Embryonic facial prominence (tissue), 1 donor: ENCODE data around the gene EVI5.
"Not testable (repeated sequence)": the region's sequence is repeated elsewhere in the genome, so short reads cannot be mapped to it uniquely, and the experiment has no call there.

Experiments used
- DNase-seq: peaks from one replicate; pipeline ENCODE4 v3.0.0-alpha.2; 2016; ENCODE audit errors: extremely low spot score

The EVI5 gene

DNA sequence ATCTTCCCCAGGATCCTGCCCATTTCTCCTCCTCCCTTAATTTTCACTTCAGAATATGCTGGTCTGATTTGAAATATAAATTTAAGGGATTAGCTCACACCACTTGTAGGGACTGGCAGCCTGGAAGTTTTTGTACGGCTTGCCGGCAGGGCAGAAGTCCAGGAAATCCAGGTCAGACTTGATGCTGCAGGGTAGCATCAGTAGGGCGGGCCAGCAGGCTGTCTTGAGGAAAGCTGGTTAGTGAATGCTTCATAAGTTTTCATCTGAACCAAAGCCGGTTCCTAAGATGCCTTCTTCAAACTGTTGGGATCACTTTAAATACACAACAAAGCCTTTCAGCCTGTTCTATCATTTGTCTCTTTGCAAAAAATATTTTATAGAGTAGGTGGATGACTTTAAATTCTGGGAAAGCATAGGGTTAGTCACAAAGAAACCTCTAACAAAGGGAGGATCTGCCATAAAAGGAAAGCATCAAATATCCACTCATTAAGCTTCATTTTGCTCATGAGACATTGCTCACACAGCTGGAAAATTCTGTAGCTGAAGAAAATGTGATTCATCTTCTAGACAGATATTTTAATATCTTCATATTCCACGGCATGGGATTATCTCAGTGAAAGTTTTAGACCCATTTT, 207.5 kb downstream of the EVI5 start:
- DNase-seq, result no peak

- DNase-seq, result no peak
Measured at GRCh38 chr1:92575123-92575522, 209.8 kb downstream of the EVI5 start.

DNA sequence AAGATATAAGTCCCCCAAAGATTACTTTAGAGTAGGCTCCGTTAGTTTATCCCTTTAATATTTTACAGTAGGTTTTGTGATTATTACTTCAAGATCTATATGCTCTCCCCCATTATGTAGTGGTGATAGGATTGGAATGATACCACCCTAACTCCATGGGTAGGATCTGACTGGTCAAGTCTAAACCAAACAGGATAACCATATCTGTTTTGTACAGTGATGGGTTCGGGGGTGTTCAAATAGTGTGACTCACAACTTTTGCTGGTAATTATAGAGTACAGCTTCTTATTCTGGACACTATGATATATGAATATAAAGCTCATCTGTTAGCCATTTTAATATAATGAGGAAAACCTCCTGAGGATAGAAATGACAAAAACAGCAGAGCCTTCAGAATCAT, 212.4 kb downstream of the EVI5 start:
- DNase-seq, result no peak

DNA sequence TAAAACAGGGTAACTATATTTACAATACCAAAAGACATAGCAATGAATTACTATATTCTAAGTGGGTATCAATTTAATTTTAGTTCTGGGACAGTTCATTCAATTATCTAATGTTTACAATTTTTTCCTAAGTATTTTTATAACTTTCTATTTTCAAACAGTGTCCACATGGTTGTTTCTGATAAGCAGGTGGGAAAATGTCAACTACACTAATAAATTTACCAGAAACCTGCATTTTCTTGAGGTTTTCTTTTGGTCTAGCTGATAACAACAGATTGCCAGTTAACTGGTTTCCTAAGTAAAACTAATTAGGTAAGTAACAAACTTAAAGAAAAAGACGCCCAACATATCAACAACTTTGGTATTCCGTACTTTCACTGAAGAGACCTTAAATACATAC, 213.3 kb downstream of the EVI5 start:
- no peak for DNase-seq

DNA sequence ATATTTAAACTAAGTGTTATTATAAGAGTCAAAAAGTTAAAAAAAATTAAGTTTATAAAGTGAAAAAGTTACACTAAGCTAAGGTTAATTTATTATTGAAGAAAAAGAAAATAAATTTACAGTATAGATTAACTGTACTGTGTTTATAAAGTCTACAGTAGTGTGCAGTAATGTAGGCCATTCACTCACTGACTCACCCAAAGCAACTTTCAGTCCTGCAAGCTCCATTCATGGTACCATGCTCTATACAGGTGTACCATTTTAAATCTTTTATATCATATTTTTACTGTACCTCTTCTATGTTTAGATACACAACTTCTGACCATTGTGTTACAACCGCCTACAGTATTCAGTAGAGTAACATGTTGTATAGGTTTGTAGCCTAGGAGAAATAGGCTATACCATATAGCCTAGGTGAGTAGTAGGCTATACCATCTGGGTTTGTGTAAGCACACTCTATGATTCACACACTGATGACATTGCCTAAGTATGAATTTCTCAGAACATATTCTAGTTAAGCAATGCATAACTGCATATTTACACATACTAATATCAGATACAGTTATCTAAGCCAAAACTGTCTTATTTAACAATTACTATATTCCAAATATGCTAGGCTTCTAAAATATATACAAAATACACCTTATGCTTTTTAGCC, 217.6 kb downstream of the EVI5 start:
- no peak for DNase-seq

DNA sequence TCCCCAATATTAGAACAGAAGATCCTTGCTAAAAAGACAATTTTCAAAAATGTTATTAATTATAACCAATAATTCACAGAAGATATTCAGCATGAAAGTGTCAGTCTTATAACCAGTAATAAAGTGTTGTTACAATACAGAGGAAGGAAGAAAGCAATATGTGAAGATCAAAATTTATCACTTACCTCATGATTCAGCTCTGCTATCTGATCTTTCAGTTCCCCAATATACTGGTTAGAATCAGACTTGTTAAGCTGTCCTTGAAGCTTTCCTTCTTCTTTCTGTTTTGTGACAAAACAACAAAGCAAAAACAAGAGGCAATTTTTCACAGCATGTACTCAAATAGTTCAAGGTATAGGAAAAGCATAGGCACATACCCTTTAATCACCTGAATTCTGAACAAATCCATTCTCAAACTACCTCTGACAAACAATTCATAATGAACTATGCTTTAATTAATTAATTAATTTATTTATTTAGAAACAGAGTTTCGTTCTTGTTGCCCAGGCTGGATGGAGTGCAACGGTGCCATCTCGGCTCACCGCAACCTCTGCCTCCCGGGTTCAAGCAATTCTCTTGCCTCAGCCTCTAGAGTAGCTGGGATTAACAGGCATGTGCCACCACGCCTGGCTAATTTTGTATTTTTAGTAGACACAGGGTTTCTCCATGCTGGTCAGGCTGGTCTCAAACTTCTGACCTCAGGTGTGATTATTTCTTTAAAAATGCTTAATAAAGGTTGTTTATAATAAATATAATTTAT, 221.3 kb downstream of the EVI5 start:
- DNase-seq, result no peak

GRCh38 chr1:92556350-92556749, 228.6 kb downstream of the EVI5 start:
- DNase-seq, result no peak

- DNase-seq, result no peak
Measured at GRCh38 chr1:92554216-92554615, 230.7 kb downstream of the EVI5 start.

- DNase-seq, result no peak
Measured at GRCh38 chr1:92551916-92552315, 233.0 kb downstream of the EVI5 start.

DNA sequence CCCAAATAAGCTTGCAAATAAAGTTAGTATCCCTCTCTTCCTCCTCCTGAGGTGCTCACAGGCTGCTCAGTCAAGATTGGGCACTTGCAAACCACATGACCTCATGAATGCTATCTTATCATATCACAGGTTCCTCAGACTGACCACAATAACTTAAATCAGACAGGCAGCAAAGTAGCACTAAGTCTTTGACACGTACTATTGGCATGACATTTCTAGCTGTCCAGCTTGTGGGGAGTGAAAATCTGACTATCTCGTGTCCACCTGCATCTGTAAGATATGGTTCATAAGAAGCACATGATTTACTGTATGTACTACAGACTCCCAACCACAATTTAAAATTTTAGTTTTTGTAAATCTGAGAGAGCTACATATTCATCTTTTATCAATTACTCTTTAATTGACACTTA, 240.1 kb downstream of the EVI5 start:
- no peak for DNase-seq

- no peak for DNase-seq
Measured at GRCh38 chr1:92543131-92544055, 241.5 kb downstream of the EVI5 start.

DNA sequence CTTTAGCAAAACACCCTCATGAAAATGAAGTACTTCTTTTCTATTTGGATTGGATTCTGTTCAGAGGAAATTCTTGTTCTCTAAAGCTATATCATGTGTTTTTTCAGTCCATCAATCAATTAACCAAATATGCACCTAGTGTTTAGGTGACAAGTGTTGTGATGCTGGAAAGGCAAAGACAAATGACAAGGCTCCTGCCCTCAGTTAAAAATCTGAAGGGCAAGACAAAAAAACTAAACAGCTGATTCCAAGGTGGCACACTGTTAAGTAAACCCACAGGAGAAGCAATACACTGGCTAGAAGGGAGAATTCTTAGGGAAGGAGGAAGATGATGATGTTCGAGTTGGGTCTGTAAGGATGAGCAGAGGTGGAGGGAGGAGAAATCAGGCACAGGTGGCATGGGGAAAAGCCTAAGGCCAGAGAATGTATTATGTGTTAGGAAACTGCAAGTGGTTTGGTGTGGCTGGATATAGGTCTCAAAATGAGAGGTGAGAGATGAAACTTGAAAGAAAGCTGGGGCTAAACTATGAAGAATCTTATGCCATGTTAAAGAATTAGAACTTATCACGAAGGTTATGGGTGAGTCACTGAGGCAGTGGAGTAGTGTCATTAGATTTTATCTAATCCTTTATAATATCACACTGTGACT, 246.4 kb downstream of the EVI5 start:
- DNase-seq, result no peak

- no peak for DNase-seq
Measured at GRCh38 chr1:92538048-92538412, 246.9 kb downstream of the EVI5 start.

- no peak for DNase-seq
Measured at GRCh38 chr1:92536980-92537884, 247.7 kb downstream of the EVI5 start.

DNA sequence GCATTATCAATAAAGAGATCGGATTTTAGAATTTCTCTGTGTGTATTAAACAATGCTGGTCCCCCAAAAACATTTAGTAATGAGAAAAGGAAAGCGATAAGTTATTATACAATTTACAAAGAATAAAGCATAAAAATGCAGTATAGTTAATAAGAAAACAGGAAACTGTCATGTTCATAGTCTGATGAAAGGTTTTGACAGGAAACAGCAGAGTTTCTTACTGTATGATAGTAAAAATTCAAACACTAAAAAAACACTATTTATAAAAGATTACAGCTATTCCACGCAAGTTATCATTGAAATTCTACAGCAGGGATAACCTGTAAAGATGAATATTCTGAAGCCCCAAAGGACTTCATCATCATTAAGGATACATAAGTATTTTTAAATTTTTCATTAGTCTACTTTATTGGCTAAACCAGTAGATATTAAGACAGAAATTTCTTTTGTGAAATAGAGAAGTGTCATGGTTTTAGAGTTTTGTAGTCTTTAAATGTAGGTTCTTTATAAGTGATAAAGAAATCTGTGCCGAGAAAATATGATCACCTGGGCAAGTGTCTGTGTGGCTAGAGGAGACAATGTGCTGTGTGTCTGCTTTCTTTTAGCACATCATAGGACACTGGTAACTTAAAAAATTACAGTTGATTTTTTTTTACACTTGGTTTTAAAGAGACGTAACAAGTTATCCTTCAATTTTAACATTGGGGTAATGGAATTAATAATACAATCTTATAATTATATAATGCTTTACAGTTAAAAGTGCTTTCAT, 248.5 kb downstream of the EVI5 start:
- DNase-seq, result no peak

DNA sequence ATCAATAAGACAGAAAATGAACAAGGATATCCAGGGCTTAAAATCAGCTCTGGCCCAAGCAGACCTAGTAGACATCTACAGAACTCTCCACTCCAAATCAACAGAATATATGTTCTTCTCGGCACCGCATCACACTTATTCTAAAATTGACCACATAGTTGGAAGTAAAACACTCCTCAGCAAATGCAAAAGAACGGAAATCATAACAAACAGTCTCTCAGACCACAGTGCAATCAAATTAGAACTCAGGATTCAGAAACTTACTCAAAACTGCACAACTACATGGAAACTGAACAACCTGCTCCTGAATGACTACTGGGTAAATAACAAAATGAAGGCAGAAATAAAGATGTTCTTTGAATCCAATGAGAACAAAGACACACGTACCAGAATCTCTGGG, 252.5 kb downstream of the EVI5 start:
- not testable (repeated sequence) for DNase-seq

DNA sequence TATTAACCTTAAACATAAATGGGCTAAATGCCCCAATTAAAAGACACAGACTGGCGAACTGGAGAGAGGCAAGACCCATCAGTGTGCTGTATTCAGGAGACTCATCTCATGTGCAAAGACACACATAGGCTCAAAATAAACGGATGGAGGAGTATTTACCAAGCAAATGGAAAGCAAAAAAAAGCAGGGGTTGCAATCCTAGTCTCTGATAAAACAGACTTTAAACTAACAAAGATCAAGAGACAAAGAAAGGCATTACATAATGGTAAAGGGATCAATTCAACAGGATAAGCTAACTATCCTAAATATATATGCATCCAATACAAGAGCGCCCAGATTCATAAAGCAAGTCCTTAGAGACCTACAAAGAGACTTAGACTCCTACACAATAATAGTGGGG, 253.0 kb downstream of the EVI5 start:
- not testable (repeated sequence) for DNase-seq

GRCh38 chr1:92527670-92528069, 257.2 kb downstream of the EVI5 start:
- DNase-seq, result no peak

GRCh38 chr1:92524944-92525590, 259.8 kb downstream of the EVI5 start:
- not testable (repeated sequence) for DNase-seq
